Endodermal cell (in vitro differentiated cells): Measurements from ENCODE around the gene DCTN3. TPM values are rescaled to one million over a fixed set of nuclear protein-coding genes. Genes with fewer than 3 reads are reported as not detected.

Experiments used
- DNase-seq: peaks from one replicate; pipeline ENCODE4 v3.0.0-alpha.2; 2017
- H3K27ac ChIP-seq: 2 replicates; pipeline ENCODE4 v1.5.1; 2013; ENCODE audit warnings: mild to moderate bottlenecking, low read depth, low read length, moderate library complexity
- H3K27me3 ChIP-seq: 2 replicates; pipeline ENCODE4 v1.6.1; 2013; ENCODE audit warnings: mild to moderate bottlenecking, low read length, moderate library complexity; ENCODE audit not compliant: insufficient read depth, control insufficient read depth, poor library complexity, severe bottlenecking
- H3K36me3 ChIP-seq: 2 replicates; pipeline ENCODE4 v1.7.0; 2013; ENCODE audit warnings: mild to moderate bottlenecking, low read length, moderate library complexity; ENCODE audit not compliant: control insufficient read depth, insufficient read depth
- H3K4me1 ChIP-seq: one replicate; pipeline ENCODE4 v1.7.0; 2013; ENCODE audit warnings: low read length; ENCODE audit not compliant: control insufficient read depth, insufficient read depth
- H3K4me3 ChIP-seq: 2 replicates; pipeline ENCODE4 v1.5.1; 2013; ENCODE audit warnings: mild to moderate bottlenecking, low read length, moderate library complexity
- H3K9ac ChIP-seq: 2 replicates; pipeline ENCODE4 v1.6.1; 2013; ENCODE audit warnings: mild to moderate bottlenecking, low read length, moderate library complexity; ENCODE audit not compliant: poor library complexity, severe bottlenecking; ENCODE audit errors: extremely low read depth
- H3K9me3 ChIP-seq: 2 replicates; pipeline ENCODE4 v1.6.1; 2013; ENCODE audit warnings: mild to moderate bottlenecking, low read length, moderate library complexity; ENCODE audit not compliant: control insufficient read depth
- H3K27ac Mint-ChIP-seq: 2 replicates; pipeline ENCODE4 v1.8.0; 2020; ENCODE audit warnings: mixed read lengths
- H3K27me3 Mint-ChIP-seq: 2 replicates; pipeline ENCODE4 v1.8.0; 2021; ENCODE audit warnings: mild to moderate bottlenecking, mixed read lengths; ENCODE audit not compliant: insufficient read depth
- H3K36me3 Mint-ChIP-seq: 2 replicates; pipeline ENCODE4 v1.8.0; 2020; ENCODE audit warnings: low read depth, mixed read lengths
- H3K4me1 Mint-ChIP-seq: 2 replicates; pipeline ENCODE4 v1.8.0; 2020; ENCODE audit warnings: mixed read lengths
- H3K4me3 Mint-ChIP-seq: 2 replicates; pipeline ENCODE4 v1.8.0; 2020; ENCODE audit warnings: mild to moderate bottlenecking, moderate library complexity, mixed read lengths
- H3K9me3 Mint-ChIP-seq: 2 replicates; pipeline ENCODE4 v1.8.0; 2020; ENCODE audit warnings: mild to moderate bottlenecking, mixed read lengths
- CTCF ChIP-seq: fragments of 200-600 bp; sonication (generic); conservative IDR thresholded peaks from 2 replicates; pipeline ENCODE4 v1.5.0; 2021; ENCODE audit warnings: antibody characterized with exemption, mild to moderate bottlenecking
- WGBS, 2 experiments: methylation state at CpG; one replicate each; pipeline versions ENCODE4 v1.1.5 to v1.1.7; 2013; ENCODE audit warnings: missing lambda C conversion rate in 2 of 2, mixed read lengths in 1 of 2; ENCODE audit not compliant: insufficient coverage in 1 of 2, insufficient read length in 1 of 2; 5-methylcytosine and 5-hydroxymethylcytosine counted together
- total RNA-seq, 2 donors: library from RNA; stranded (reverse); fragmentation: NEBNext Ultra II Directional in 1 of 2; extraction: Animal tissue kit (Norgen Biotek cat#: 25700) in 1 of 2; gene quantifications; 2 replicates in 1 of 2; 3 replicates in 1 of 2; pipeline ENCODE4 v1.2.1, GENCODE V29; 2021

DCTN3 gene
- total RNA-seq, 2 donors from 2014 or later = 51.9 to 53.6 TPM

GRCh38 chr9:34647651-34648050, 27.4 kb upstream of the DCTN3 start:
- WGBS, 2 experiments = 87 to 88% methylated on average over 9 to 10 of the region's 10 CpGs
- no peak overlapping the region for H3K27ac Mint-ChIP-seq
- H3K27ac ChIP-seq = no peak overlapping the region

GRCh38 chr9:34647084-34647403, 26.7 kb upstream of the DCTN3 start:
- no peak for TF ChIP-seq CTCF
- Histone ChIP-seq H3K27me3 (no peaks in the 10 kb centered on the region), H3K9ac (peak overlapping the region; percentile 65), H3K27ac (no peak overlapping the region), H3K9me3 (no peaks in the 10 kb centered on the region), H3K36me3 (peaks cover 28% of the 10 kb centered on the region), H3K4me3 (peak overlapping the region; percentile 87), H3K4me1 (peaks cover 14% of the 10 kb centered on the region)
- 0 to 10% methylated on average over 2 to 8 of the region's 8 CpGs for WGBS, 2 experiments
- Mint-ChIP-seq H3K27ac (peak overlapping the region; percentile 89), H3K9me3 (no peaks in the 10 kb centered on the region), H3K27me3 (no peaks in the 10 kb centered on the region), H3K4me3 (peak overlapping the region; percentile 83), H3K36me3 (peaks cover 20% of the 10 kb centered on the region), H3K4me1 (peaks cover 34% of the 10 kb centered on the region)
- no peak for DNase-seq

More at GRCh38 chr9:34647651-34648050, 27.4 kb upstream of the DCTN3 start:
- no peak for DNase-seq
- Histone ChIP-seq H3K4me1 (peaks cover 20% of the 10 kb centered on the region), H3K9ac (no peak overlapping the region), H3K36me3 (peaks cover 28% of the 10 kb centered on the region), H3K9me3 (no peaks in the 10 kb centered on the region), H3K4me3 (peak overlapping the region; percentile 87), H3K27me3 (no peaks in the 10 kb centered on the region)
- TF ChIP-seq CTCF = no peak
- peak overlapping the region; percentile 83 for H3K4me3 Mint-ChIP-seq
- no peaks in the 10 kb centered on the region for H3K27me3 Mint-ChIP-seq
- H3K4me1 Mint-ChIP-seq = peaks cover 40% of the 10 kb centered on the region
- peaks cover 20% of the 10 kb centered on the region for H3K36me3 Mint-ChIP-seq
- no peaks in the 10 kb centered on the region for H3K9me3 Mint-ChIP-seq

GRCh38 chr9:34646211-34647083, 26.2 kb upstream of the DCTN3 start, which contains the start of gene GALT:
Gene GALT (plus strand): TSS chr9:34646675. CDS start chr9:34646705, 30 bp downstream.
- Histone ChIP-seq H3K27me3 (no peaks in the 10 kb centered on the region), H3K9me3 (no peaks in the 10 kb centered on the region), H3K9ac (peak within 1 kb of the TSS; percentile 65), H3K4me3 (peak within 1 kb of the TSS; percentile 87), H3K36me3 (peaks cover 28% of the 10 kb centered on the region), H3K27ac (peak within 1 kb of the TSS; percentile 62), H3K4me1 (peaks cover 14% of the 10 kb centered on the region)
- Mint-ChIP-seq H3K27me3 (no peaks in the 10 kb centered on the region), H3K4me1 (peaks cover 30% of the 10 kb centered on the region), H3K36me3 (peaks cover 20% of the 10 kb centered on the region), H3K4me3 (peak within 1 kb of the TSS; percentile 83), H3K9me3 (no peaks in the 10 kb centered on the region), H3K27ac (peak within 1 kb of the TSS; percentile 89)
- DNase-seq = peak; percentile 99
- TF ChIP-seq CTCF = peak; percentile 66
- WGBS, 2 experiments = 6 to 10% methylated on average over 27 to 43 of the region's 43 CpGs
